NCI-H345 treated with DMSO at 0.1 percent for 48 hours (cell line): ENCODE measurements around the gene EEF2K.

Source experiments
- DNase-seq: peaks from one replicate; lab custom pipeline; 2025; ENCODE audit not compliant: unreplicated experiment; lab: John Stamatoyannopoulos, UW

The EEF2K gene

GRCh38 chr16:22314661-22315626 lies 108.9 kb downstream of the EEF2K start:
- DNase-seq, result no peak

DNA sequence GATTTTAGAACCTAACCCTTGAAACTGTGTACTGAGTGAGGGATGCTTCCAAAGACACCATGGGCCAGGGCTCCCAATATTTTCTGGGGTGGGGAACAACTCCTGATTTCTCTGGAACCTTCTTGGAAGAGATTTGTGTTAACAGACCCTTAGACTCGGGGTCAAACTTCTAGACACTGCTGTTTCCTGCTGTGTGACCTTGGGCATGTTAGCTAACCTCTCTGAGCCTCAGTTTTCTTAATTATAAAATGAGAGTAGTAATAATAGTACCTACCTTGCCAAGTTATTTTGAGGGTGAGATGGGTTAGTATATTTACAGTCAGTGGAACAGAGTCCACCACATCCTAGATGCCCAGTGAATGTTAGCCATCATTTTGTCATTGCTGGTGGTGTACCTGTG lies 109.9 kb downstream of the EEF2K start:
- DNase-seq, result no peak

DNA sequence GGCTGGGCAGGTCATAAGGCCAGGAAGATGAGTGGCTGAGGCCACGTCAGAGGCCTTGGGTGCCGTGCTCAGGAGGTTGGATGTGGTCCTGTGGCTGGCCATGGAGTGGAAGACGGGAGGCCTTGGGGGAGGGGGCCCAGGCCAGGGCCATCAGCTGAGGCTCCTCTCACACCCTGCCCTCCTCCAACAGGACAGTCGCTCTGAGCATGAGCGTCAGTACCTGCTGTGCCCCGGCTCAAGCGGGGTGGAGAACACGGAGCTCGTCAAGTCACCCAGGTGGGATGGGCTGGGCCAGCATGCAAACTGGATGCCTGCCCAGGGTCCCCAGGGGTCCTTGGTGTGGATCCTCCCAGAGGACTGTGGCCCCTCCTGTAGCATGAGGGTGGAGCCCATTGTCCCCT lies 110.3 kb downstream of the EEF2K start:
- no peak for DNase-seq

DNA sequence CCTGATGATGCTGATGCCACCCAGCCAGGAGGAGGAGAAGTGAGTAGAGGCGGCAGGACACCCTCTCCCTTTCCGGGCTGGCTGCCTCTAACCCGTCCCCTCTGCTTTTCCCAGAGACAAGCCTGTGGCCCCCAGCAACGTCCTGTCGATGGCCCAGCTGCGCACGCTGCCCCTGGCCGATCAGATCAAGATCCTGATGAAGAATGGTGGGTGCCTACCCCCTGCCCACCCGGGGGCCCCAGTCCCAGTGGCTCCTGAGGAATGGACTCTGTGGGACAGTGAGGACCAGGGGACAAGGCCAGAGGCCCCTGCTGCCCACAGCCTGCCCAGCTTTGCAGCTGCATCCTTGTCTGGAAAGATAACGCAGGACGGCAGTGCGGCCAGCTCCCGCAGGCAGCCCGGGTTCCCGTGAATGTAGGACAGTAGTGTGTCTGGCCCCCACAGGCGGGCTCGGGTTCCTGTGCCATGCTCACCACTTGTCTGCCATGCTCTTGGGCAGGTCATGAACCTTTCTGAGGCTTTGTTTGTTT lies 111.0 kb downstream of the EEF2K start:
- DNase-seq, result no peak

GRCh38 chr16:22317625-22318024 lies 111.5 kb downstream of the EEF2K start:
- DNase-seq, result no peak

DNA sequence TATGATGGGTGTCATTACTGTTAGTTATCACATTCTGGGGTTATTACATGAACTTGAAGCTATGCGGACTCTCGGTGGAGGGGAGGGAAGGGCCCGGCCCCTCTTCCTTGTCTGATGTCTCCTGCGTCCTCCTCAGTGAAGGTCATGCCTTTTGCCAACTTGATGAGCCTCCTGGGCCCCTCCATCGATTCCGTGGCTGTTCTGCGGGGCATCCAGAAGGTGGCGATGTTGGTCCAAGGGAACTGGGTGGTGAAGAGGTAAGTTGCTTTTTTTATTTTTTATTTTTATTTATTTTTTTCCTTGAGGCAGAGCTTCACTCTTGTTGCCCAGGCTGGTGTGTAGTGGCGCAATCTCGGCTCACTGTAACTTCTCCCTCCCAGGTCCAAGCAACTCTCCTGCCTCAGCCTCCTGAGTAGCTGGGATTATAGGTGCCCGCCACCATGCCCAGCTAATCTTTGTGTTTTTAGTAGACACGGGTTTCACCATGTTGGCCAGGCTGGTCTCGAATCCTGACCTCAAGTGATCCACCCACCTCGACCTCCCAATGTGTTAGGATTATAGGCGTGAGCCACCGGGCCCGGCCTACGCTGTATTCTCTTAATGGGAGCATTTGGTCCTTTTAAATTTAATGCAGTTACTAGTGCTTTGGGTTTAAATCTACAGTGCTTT lies 112.7 kb downstream of the EEF2K start:
- no peak for DNase-seq

DNA sequence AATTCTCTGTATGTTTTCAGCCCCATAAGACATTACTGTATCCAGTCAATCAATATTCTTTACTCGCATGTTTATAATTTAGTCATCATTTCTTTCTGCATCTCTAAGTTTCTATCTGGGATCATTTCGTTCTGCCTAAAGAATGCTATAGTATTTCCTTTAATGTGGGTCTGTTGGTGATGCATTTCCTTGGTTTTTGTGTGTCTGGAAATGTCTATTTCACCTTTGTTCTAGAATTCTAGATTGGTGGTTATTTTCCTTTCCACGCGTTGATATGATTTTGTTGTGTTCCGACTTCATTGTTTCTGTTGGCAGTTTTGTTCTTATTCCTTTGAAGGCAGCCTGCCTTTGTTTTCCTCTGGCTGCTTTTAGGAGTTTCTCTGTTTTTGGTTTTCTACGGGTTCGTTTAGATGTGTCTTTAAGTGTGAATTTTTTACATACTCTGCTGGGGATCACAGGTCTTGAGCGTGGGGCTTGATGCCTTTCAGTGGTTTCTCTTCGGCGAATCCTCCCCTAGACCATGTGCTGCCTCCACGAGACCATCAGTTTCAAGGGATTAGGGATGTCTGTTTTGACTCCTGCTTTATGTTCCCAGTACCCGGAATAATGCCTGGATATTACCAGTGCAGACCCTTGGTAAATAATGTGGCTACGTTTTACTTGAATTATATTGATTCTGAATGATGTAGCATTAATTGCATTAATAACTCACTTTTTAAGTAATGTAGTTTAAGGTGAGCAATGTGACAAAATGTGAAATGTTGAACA lies 114.7 kb downstream of the EEF2K start:
- DNase-seq, result no peak

GRCh38 chr16:22321340-22322001 lies 115.4 kb downstream of the EEF2K start:
- peak; percentile 17 for DNase-seq

- no peak for DNase-seq
These were observed 116.0 kb downstream of the EEF2K start for GRCh38 chr16:22322021-22322471.

DNA sequence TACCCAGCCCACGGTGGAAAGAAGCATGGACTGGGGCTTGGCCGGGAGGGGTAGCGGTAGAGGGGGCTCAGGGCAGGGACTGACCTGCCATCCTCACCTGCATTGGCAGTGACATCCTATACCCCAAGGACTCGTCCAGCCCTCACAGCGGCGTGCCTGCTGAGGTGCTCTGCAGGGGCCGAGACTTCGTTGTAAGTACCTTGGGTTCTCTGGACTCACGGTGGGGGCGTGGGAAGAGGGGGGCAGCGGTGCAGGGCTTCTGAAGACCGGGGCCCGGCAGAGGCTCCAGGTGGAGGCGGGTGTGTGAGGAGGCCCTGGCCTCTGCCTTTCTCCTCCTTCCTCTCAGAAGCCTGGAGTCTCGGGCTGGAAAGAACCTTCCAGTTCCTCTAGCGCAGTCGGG lies 116.7 kb downstream of the EEF2K start:
- DNase-seq, result no peak

GRCh38 chr16:22323173-22323958 lies 117.3 kb downstream of the EEF2K start:
- DNase-seq, result no peak

DNA sequence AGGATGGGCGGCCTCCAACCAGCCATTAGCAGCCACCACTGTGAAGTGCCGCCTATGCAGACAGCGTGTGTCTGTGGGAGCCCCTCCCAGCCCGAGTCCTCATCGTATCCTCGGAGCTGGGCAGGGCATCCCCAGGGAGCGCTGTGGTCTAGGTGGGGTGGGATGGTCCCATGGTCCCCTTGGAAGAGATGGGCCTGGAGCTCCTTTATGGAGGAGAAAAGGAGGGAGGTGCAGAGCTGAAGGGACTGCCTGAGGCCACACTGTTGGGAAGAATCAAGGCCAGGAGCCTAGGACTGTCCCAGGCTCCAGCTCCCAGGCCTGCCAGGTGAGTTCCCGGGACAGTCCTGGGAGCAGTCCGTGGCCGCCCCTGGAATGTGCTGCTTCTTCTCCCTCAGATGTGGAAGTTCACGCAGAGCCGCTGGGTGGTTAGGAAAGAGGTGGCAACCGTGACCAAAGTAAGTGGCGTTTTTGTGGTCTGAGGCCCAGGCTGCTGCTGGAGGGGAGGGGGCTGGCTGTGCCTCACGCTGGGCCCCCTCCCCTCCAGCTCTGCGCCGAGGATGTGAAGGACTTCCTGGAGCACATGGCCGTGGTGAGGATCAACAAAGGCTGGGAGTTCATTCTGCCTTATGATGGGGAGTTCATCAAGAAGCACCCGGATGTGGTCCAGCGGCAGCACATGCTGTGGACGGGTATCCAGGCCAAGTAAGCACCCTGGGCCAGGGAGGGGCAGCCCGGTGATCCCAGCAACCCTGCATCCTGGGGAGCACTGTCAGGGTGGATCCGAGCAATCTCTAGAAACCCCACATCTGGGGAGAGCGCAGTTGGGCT lies 118.1 kb downstream of the EEF2K start:
- DNase-seq, result no peak

DNA sequence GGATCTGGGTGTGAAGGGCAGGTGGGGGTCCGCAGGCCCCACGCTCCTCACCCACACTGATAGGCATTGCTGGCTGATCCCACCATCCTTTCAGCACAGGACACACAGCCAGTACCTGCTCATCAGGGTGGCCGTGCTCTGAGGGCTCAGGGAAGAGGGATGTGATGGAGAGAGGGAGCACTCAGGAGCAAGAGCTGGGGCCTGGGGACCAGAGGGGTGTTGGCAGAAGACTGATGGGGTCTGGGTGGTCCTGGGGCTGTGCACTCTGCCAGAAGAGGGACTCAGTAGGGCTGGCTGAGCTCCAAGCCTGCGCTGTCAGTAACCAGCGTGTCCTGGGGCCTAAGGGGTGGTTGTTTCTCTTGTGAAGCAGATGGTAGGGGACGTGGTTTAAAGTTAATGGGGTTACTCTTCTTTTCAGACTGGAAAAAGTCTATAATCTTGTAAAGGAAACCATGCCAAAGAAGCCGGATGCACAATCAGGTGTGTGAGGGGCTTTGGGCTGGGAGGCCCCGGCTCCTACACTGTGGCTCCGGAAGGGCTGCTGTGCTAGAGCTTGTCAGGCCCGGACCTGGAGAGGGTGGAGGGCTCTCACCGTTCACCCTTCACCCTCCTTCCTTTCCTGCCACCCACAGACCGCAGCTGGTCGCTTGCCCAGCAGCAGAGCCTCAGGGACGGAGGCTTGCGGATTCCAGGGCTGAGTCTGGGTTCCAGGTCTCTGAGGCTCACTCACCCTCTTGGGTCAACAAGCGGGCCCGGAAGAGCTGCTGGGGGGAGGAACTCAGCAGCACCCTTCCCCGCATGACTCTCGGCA lies 118.9 kb downstream of the EEF2K start:
- no peak for DNase-seq

DNA sequence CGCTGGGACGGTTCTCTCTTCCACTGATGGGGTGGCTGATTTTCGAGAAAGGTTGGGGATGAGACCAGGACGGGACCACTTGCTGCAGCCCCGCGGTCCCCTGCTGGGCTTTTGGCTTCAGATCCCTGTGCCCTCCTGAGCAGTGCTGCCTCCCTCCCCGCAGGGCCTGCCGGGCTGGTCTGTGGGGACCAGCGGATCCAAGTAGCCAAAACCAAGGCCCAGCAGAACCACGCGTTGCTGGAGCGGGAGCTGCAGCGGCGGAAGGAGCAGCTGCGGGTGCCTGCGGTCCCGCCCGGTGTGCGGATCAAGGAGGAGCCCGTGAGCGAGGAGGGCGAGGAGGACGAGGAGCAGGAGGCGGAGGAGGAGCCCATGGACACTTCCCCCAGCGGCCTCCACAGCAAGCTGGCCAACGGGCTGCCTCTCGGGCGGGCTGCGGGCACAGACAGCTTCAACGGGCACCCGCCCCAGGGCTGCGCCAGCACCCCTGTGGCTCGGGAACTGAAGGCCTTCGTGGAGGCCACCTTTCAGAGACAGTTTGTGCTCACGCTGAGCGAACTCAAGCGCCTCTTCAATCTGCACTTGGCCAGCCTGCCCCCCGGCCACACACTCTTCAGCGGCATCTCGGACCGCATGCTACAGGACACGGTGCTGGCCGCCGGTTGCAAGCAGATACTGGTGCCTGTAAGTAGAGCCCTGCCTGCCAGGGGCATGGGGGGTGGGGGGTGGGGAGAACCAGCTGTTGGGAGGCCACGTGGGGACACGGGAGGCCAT lies 119.7 kb downstream of the EEF2K start:
- no peak for DNase-seq

DNA sequence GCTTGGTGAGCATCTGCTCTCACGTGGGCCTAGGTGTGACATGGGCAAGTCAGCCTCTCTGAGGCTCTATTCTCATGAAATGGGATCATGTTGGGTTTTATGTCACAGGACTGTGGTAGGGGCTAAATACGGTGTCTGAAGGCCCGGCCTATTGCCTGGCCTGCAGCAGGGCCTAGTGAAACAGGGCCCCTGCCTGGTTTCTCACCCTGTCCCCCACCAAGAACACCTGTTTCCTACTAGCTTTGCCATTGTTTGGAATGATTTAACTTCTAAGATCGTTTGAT lies 120.2 kb downstream of the EEF2K start:
- DNase-seq, result no peak

DNA sequence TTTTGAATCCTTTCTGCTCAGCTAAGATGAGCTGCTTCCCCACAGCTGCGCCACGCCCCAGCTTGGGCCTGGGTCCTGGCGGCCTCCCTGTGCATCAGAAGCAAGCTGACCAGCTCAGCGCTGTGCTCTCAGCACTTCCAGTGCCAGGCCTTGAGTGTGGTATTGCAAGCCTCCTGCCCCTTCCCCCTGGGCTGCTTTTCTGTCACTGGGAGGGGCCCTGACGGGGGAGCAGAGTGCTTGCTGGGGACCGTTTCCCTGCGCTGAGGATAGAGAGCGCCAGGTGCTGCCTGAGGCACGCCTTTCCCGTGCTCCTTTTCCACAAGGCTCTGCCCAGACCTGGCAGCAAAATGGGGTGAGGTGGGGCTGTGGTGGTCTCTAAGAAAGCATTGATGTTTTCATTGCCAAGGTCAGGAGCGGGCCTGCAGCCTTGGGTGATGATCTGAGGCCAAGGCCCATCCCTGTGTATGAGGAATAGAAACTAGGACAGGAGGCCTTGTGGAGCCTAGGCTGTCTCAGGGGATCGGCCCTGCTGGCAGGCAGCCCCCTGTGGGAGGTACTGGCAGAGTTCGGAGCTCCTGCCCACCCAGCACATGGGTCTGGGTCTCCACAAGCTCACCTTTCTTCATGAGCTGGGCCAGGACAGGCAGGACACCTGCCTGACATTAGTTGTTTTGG lies 120.8 kb downstream of the EEF2K start:
- no peak for DNase-seq

DNA sequence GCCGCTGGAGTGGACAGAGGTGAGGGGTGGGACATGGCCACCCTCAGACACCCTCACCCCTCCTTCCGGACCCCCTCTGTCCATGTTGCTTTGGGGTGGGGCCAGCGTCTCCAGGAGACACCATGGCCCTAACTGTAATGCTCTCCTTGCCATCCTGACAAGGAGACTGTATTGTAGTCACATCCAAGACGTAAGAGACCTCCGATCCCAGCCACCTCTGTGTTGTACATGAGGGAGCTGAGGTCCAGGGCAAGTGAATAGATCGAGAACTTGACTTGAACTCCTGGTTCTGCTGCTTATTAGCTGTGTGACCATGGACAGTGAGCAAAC lies 121.3 kb downstream of the EEF2K start:
- DNase-seq, result no peak
